Loucy (cell line): ENCODE measurements around the gene YAP1.

Source experiments
- H2AFZ ChIP-seq: fragments of 200-600 bp; sonication (generic); 2 replicates; pipeline ENCODE4 v1.6.0; 2016; ENCODE audit warnings: antibody characterized with exemption, mild to moderate bottlenecking, low read length, moderate library complexity
- H3F3A ChIP-seq: fragments of 200-600 bp; 2 replicates; pipeline ENCODE4 v1.6.0; 2016; ENCODE audit warnings: antibody characterized with exemption, low read depth, mild to moderate bottlenecking
- H3K27me3 ChIP-seq: fragments of 200-600 bp; sonication (generic); 2 replicates; pipeline ENCODE4 v1.6.1; 2014; ENCODE audit warnings: low read length, mild to moderate bottlenecking; ENCODE audit not compliant: insufficient read depth, poor library complexity, severe bottlenecking
- H3K36me3 ChIP-seq: fragments of 200-600 bp; sonication (generic); 2 replicates; pipeline ENCODE4 v1.6.1; 2016; ENCODE audit warnings: low read length; ENCODE audit not compliant: insufficient read depth
- H3K4me1 ChIP-seq: fragments of 200-600 bp; sonication (generic); 2 replicates; pipeline ENCODE4 v1.5.1; 2014; ENCODE audit warnings: low read length, mild to moderate bottlenecking; ENCODE audit not compliant: insufficient read depth, poor library complexity, severe bottlenecking
- H3K4me2 ChIP-seq: fragments of 200-600 bp; sonication (generic); 2 replicates; pipeline ENCODE4 v1.6.0; 2014; ENCODE audit warnings: antibody characterized with exemption, low read length, low read depth, mild to moderate bottlenecking; ENCODE audit not compliant: poor library complexity, severe bottlenecking
- H3K4me3 ChIP-seq: fragments of 200-600 bp; sonication (generic); 2 replicates; pipeline ENCODE4 v1.5.1; 2014; ENCODE audit warnings: low read length, mild to moderate bottlenecking, mixed read lengths; ENCODE audit not compliant: poor library complexity, severe bottlenecking
- H3K79me2 ChIP-seq: fragments of 200-600 bp; sonication (generic); 2 replicates; pipeline ENCODE4 v1.6.1; 2014; ENCODE audit warnings: low read length; ENCODE audit not compliant: insufficient read depth
- H3K9ac ChIP-seq: fragments of 200-600 bp; sonication (generic); 2 replicates; pipeline ENCODE4 v1.6.0; 2014; ENCODE audit warnings: mild to moderate bottlenecking, low read depth, low read length, moderate library complexity; ENCODE audit not compliant: poor library complexity, severe bottlenecking
- H3K9me2 ChIP-seq: fragments of 200-600 bp; sonication (generic); replicated peaks from 2 replicates; pipeline ENCODE4 v1.6.1; 2016; ENCODE audit warnings: low read depth, low read length, mixed read lengths
- H3K9me3 ChIP-seq: fragments of 200-600 bp; sonication (generic); 2 replicates; pipeline ENCODE4 v1.6.1; 2014; ENCODE audit warnings: mild to moderate bottlenecking, antibody characterized with exemption, low read length, low read depth; ENCODE audit not compliant: insufficient read depth
- H4K20me1 ChIP-seq: fragments of 200-600 bp; sonication (generic); 2 replicates; pipeline ENCODE4 v1.6.0; 2014; ENCODE audit warnings: antibody characterized with exemption, low read length, mild to moderate bottlenecking; ENCODE audit not compliant: insufficient read depth, poor library complexity, severe bottlenecking
- CTCF ChIP-seq: fragments of 200-600 bp; sonication (generic); conservative IDR thresholded peaks from 2 replicates; pipeline ENCODE4 v1.5.1; 2014; ENCODE audit warnings: mild to moderate bottlenecking, antibody characterized with exemption, low read length
- EZH2phosphoT487 ChIP-seq: fragments of 200-600 bp; IDR thresholded peaks from 2 replicates; pipeline ENCODE4 v1.6.1; 2018; ENCODE audit warnings: antibody characterized with exemption, mild to moderate bottlenecking, moderate library complexity, borderline replicate concordance

The YAP1 gene

GRCh38 chr11:102147632-102148031 is 37.4 kb downstream of the YAP1 start:
- TF ChIP-seq CTCF (no peak), EZH2phosphoT487 (no peak)
- H3K9me2 ChIP-seq = no peaks in the 10 kb centered on the region
- no peaks in the 10 kb centered on the region for H3K36me3 ChIP-seq
- H3F3A ChIP-seq = no peaks in the 10 kb centered on the region
- no peak overlapping the region for H3K4me2 ChIP-seq
- H3K4me3 ChIP-seq = no peak overlapping the region
- H4K20me1 ChIP-seq = no peaks in the 10 kb centered on the region
- no peak overlapping the region for H2AFZ ChIP-seq
- H3K79me2 ChIP-seq = no peaks in the 10 kb centered on the region
- no peaks in the 10 kb centered on the region for H3K27me3 ChIP-seq
- H3K4me1 ChIP-seq = no peaks in the 10 kb centered on the region
- no peak overlapping the region for H3K9ac ChIP-seq
- H3K9me3 ChIP-seq = no peaks in the 10 kb centered on the region

DNA sequence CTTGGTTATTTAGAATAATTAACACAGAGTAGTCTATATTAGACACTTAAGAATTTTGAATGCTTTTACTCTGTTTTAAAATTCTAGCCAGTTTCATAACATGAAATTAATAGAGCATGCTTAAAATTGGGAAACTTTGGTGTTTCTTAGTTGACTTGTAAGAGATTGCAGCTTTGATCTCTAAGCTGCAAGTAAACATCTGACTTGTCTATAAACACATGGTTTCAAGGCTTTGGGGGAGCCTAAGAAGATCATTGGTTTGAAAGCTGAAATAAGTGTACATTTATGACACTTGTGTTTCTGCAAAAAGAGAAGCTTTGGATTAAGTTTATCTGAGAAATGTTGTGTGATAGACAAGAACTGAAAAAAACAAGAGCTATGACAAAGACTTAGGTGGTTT is 37.8 kb downstream of the YAP1 start:
- no peaks in the 10 kb centered on the region for H3K79me2 ChIP-seq

GRCh38 chr11:102151784-102152525 is 41.7 kb downstream of the YAP1 start:
- no peak for TF ChIP-seq EZH2phosphoT487
- TF ChIP-seq CTCF = no peak

More for the DNA sequence above, 37.8 kb downstream of the YAP1 start:
- Histone ChIP-seq H4K20me1 (no peaks in the 10 kb centered on the region), H3K9me3 (no peaks in the 10 kb centered on the region), H3K36me3 (no peaks in the 10 kb centered on the region), H3K27me3 (no peaks in the 10 kb centered on the region), H3K4me3 (no peak overlapping the region), H3K4me1 (no peaks in the 10 kb centered on the region), H2AFZ (no peak overlapping the region), H3K4me2 (no peak overlapping the region), H3K9ac (no peak overlapping the region), H3K9me2 (no peaks in the 10 kb centered on the region), H3F3A (no peaks in the 10 kb centered on the region)
- TF ChIP-seq CTCF (no peak), EZH2phosphoT487 (no peak)

More at GRCh38 chr11:102151784-102152525, 41.7 kb downstream of the YAP1 start:
- no peak overlapping the region for H3K9ac ChIP-seq
- no peaks in the 10 kb centered on the region for H3K79me2 ChIP-seq
- no peaks in the 10 kb centered on the region for H3K9me2 ChIP-seq
- H3K4me3 ChIP-seq = no peak overlapping the region
- H3K4me1 ChIP-seq = no peaks in the 10 kb centered on the region
- no peaks in the 10 kb centered on the region for H4K20me1 ChIP-seq
- H3K4me2 ChIP-seq = no peak overlapping the region
- H3K36me3 ChIP-seq = no peaks in the 10 kb centered on the region
- no peak overlapping the region for H2AFZ ChIP-seq
- no peaks in the 10 kb centered on the region for H3K9me3 ChIP-seq
- no peaks in the 10 kb centered on the region for H3K27me3 ChIP-seq
- no peaks in the 10 kb centered on the region for H3F3A ChIP-seq
